Activated CD8-positive, alpha-beta memory T cell treated with anti-CD3 and anti-CD28 coated beads, Interleukin-2, amount 50 U/mL, for 24 hours (primary cell): ENCODE measurements around the gene EEF2KMT.
A peak's percentile ranks its signal among the peaks of the same experiment; 100 is the strongest.
"Not testable (repeated sequence)": the region's sequence is repeated elsewhere in the genome, so short reads cannot be mapped to it uniquely, and the experiment has no call there.

Source experiments
- DNase-seq: peaks from one replicate; pipeline ENCODE4 v3.0.0-alpha.2; 2020; ENCODE audit errors: extremely low read depth

Gene EEF2KMT

DNA sequence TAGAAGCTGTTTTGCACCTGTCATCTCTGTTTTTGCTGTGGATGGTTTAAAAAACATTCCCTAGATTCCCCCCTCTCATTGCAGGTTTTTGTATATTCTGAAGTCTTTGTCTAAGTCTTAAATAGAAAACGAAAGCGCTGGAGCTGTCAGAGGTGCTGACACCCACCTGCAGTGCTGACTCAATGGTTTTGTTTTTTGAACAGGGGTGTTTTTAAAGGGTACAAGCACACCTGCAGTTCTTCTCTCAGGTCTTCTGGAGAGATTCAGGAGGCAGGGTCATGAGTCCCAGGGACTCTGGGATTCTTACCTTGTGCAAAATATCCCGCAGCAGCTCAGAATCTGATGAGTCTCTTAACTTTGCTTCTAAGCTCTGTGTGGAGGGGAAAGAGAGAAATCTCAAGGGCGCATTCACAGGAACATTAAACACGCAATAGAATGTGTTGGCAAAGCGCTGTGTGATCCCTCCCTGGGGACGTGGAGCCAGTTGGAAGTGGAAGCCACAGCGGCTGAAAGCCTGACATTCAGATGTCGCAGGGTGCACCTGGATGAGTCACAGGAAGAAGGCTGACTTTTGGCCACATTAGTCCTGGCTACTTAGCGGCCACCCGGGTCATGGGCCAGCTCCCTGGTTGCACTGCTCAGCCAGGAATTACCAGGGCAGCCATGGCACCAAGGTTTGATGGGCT lies 2.3 kb downstream of the EEF2KMT start:
- DNase-seq, result not testable (repeated sequence)

DNA sequence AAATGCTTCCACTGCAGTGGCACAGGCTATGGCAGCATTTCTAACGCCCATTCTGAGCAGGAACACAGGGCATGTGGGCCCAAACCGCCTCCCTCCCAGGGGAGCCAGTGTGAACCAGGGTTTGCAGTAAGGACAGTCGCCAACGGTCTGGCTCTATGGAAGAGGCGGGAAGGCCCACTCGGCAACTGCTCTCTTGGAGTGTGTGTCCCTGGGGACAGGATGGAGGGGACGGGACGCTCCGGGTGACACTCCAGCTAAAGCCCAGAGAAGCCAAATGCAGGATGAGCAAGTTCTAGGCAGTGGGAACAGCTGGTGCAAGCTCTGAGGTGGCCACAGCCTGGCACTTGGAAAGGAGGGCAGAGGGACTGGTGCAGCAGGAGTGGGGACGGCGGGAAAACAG lies 3.8 kb downstream of the EEF2KMT start:
- not testable (repeated sequence) for DNase-seq

DNA sequence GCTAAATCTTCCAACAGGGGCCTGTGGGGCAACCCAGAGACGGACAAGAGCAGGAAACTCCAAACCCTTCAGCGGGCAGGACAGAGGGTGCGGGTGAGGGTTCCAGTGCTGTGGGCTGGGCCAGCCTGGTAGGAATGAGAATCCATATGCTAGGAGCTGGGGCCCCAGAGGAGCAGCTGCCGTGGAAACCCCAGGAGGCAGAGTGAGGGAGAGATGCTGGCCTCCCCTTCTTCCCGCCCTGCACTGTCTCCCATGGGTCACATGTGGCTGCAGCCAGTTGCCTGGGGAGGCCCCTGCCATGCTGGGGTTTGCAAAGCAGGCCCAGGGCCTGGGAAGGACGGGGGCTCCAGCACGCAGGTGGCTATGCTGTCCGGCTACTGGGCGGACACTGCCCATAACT lies 4.5 kb downstream of the EEF2KMT start:
- not testable (repeated sequence) for DNase-seq

DNA sequence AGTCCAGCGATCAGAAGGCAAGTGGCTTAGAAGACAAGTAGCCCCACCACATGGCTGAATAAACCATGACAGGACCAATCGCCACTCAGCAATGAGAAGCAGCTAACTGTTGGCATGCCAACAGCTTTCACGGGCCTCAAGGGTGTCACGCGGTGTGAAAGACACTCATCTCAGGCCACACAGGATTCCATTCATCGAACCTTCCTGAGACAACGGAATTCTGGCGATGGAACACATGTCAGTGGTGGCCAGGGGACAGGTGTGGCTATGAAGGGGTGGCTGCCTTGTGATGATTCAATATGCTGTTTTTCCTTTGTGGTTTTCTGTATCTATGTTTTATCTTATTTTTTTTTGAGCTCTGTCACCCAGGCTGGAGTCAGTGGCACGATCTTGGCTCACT lies 7.0 kb downstream of the EEF2KMT start:
- not testable (repeated sequence) for DNase-seq

DNA sequence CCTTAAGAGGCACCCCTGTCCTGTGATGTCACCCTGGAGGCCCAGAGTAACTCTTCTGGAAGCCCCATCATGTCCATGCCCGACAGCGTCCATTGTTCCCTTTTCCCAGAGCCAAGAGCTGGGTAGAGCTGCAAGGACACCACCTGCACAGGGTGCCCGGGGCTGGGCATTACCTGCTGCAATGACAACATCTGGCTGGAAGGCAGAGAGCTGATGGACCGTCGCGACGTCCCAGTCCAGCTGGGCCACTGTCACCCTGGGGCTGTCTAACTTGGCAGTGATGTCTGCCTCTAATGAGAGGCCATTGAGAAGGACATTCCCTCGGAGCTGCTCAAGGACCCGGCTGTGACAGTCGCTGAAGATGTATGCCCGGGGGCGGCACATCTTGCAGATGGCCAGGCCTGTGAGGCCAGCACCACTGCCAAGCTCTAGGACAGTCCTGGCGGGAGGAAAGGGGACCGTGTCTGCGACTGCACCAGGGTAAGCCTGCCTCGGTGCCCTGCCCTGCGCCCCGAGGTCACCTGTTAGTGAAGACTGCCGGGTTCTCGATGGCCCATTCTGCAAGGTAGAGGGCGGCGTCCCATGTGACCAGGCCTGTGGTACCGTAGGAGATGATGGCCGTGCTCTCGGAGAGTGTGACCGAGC lies 7.6 kb downstream of the EEF2KMT start:
- not testable (repeated sequence) for DNase-seq

DNA sequence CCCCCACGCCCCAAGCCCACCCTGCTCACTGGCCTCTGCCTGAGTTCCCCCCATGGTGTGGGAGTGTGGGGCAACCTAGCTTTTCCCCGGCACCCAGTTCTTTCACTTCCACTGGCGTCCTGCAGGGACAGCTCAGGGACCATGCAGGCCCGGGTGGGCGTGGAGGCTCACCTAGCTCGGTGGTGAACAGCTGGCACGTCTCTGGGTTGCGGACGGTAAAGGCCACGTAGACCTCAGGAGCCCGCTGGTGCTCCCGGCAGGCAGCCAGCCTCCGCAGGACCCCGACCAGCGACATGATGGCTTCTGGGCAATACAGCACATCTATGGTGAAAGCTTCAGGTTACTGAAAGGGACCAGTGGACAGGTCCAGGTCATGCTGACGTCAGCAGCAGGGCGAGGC lies 8.7 kb downstream of the EEF2KMT start:
- DNase-seq, result not testable (repeated sequence)

DNA sequence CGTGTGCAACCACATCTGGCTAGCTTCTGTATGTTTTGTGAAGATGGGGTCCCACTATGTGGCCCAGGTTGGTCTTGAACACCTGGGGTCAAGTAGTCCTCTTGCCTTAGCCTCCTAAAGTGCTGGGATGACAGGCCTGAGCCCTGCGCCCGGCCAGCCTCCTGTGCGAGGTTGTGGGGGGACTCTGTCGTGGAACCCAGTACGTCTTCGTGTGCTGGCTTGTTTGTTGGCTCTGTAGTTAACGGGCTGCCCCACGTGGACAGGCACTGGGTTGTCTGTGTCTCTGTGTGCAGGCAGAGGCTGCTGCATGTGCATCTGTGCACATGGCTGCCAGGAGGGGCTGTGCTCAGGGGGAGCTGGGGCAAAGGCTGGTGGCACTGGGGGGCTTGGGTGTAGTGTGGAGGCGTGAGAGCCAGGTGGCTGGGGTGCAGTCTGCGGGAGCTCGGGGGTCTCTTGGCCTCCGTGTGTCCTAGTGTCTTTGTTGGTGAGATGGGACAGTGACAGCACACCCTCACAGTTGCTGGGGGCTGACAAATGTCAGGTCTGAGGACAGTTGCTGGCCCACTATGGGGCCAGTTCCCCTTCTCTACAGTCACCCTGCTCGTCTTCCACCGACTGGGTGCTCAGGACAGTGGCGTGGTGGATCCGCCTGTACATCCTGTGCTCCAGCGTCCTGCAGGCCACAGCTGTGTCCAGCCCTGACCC lies 9.4 kb downstream of the EEF2KMT start:
- not testable (repeated sequence) for DNase-seq

DNA sequence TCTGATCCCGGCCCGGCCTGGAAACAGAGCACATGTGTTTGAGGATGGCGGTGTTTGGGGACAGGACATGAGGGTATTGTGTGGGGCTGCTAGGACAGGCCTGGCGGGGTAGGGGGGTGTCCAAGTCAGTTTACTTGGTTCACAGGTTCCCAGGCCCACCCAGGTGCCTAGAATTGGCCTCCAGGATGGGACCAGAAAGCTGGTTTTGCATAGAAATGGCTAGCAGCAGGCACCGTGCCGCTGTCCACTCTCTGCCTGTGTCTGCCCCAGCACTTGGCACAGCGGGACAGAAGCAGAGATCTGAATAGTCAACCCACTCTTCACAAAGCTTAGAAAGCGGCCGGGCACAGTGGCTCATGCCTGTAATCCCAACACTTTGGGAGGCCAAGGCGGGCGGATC lies 11.9 kb downstream of the EEF2KMT start:
- not testable (repeated sequence) for DNase-seq

DNA sequence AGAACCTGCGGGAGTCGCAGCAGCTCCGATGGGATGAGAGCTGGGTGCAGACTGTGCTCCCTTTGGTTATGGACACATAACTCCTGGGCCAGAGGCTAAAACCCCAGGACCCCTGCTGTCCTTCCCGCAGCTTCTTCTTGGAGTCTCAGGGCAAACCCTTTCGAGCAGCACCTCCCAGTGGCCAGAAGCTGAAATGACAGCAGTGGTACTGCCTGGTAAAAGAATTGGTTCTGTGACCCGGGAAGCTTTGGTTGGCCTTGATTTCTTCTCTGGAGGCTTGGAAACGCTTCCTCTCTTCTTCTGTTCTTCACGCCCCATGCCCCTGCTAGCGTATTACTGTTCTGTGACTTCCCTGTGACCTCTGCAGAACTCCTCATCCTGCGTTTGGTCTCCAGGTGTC lies 12.8 kb downstream of the EEF2KMT start:
- DNase-seq, result not testable (repeated sequence)

DNA sequence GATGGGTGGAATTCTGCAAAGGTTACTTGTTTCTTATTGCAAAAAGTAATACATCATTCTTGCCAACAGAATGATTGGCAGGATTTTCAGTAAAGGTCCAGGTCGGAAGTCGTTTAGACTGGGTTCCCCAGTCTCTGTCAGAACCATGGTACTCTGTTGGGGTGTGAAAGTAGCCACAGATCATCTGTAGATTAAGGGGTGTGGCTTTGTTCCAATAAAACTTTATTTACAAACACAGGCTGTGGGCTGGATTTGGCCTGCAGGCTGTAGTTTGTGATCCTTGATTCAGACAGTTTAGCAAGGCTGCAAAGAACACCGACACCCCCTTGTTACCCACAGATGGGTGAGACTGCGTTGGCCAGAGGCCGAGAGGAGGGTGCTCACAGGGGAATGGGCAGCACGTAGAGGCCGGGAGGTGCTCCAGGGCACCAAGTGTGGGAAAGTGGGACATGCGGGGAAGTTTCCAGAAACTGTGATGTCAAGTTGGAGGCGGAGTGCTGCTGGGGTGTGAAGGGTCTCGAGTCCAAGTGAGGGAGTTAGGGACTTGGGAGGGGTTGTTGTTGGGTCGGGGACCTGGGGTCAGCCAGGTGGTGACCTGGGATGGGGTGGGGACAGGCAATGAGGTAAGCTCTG lies 13.4 kb downstream of the EEF2KMT start:
- DNase-seq, result not testable (repeated sequence)

DNA sequence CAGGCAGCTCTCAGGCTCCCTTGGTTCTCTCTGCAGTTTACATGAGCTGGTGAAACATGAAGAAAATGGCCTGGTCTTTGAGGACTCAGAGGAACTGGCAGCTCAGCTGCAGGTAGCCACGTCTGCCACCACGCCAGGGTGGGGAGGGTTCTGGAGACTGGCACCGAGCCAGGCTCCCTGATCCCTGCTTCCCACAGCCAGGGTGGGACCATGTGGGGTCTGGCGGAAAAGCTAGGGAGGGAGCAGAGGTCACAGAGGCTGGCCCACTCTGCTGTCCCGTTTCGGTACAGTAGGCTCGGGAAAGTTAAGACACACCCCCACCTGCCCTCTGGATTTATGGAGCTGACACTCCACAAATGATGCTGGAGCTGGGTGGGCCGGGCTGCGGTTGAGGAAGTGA lies 13.9 kb downstream of the EEF2KMT start:
- not testable (repeated sequence) for DNase-seq

DNA sequence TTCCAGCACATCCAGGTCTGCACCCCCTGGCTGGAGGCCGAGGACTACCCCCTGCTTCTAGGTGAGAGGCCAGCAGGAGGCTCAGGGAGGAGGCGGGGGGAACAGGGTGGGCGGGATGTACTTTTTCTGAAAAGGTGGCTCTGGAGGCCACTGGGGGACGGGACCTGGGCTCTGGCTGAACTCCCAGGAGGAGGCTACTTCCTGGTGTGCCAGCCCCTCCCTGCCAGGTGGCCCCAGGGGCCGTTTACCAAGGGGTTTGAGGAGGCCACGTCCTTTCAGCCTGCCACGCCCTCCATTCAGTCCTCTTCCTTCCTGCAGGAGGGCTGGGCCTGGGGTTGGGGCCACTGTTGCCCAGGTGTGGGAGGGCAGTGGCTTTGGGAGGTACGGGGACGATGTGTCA lies 16.6 kb downstream of the EEF2KMT start:
- not testable (repeated sequence) for DNase-seq

DNA sequence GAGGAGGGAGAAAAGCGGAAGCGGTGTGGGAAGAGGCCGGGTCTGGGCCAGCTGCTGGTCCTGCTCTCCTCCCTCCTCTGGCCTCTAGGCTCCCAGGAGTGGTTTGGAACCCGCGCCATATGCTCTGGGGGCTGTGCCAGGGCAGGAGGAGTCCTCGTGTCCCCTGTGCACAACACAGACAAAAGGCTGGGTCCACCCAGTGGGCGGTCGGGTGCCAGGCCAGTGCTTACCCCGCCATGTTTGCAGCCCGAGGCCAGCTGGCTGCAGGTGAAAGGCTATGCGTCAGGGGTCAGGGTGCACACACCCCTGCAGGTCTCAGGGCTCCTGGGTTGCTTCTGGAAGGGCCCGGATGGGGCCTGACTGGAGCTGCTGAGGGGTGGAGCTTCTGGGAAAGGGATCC lies 17.1 kb downstream of the EEF2KMT start:
- DNase-seq, result not testable (repeated sequence)

DNA sequence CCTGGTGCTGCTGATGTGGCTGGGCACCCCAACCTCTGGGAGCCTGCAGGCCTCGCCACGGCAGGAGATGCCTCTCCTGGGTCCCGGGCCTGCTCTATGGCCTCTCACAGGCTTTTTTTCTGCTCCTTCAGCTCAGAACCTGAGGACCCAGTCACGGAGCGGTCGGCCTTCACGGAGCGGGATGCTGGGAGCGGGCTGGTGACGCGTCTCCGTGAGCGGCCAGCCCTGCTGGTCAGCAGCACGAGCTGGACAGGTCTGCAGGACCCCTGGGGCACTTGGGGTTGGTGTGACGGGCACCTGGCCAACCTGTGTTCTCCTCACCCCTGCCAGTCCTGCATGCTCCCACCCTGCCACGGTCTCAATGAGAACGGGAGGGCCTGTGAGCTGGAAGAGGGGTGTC lies 19.0 kb downstream of the EEF2KMT start:
- DNase-seq, result no peak

DNA sequence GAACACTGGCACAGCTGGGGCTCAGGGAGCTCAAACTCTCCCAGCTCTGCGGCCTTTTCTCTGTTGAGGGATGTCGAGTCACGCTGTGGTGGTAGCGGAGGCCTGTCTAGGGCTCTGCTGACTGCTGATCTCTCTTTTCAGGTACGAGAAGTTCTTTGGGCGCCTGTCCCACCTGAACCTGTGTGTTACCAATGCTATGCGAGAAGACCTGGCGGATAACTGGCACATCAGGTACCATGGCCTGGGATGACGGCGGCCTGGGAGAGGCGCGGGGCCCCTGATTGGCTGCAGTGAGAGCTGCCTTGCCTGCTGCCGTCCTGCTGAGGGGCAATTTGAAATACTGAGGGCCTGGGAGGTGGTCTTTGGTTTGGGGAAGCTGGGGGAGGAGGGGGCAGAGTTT lies 20.3 kb downstream of the EEF2KMT start:
- no peak for DNase-seq

DNA sequence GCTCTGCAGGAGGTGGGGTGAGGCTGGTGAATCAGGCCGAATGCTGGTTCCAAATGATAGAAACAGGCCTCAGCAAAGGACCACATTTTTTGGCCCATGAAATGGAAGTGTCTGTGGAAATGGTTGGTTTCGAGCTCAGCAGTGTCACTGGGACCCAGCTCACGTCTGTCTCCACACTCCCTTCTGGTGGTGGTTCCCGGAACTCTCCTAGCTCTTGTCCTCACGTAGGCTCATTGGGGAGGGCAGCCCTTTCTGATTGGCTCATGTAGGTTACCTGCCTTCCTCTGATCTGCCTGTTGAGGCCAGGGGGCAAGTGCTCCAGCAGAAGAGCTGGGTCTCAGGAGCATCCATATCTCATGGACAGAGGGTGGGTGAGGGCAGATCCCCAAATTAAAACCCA lies 22.0 kb downstream of the EEF2KMT start:
- DNase-seq, result no peak

DNA sequence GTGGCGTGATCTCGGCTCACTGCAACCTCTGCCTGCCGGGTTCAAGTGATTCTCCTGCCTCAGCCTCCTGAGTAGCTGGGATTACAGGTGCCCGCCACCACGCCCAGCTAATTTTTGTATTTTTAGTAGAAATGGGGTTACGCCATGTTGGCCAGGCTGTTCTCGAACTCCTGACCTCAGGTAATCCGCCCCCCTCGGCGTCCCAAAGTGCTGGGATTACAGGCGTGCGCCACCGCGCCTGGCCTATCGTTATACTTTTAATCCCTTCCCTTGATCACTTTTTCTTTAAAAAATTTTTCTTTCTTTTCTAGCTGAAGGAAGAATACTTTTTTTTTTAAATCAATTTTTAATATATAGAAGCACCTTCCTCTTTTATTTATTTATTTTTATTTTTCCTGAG lies 23.8 kb downstream of the EEF2KMT start:
- DNase-seq, result not testable (repeated sequence)

DNA sequence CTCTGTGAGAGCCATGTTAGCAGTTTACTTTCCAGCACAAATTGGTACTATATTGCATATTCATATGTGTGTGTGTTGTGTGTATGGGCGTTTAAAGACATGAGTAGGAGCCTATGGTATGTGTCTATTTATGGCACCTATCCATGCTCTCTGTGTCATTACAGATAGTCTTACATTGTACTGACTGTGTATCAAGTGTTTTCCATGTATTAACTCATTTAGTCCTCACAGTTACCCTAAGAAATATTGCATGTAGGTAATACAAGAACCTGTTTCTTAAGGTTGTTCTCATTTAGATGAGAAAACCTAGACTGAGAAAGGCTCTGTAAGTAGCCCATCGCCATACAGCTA lies 24.3 kb downstream of the EEF2KMT start:
- no peak for DNase-seq

DNA sequence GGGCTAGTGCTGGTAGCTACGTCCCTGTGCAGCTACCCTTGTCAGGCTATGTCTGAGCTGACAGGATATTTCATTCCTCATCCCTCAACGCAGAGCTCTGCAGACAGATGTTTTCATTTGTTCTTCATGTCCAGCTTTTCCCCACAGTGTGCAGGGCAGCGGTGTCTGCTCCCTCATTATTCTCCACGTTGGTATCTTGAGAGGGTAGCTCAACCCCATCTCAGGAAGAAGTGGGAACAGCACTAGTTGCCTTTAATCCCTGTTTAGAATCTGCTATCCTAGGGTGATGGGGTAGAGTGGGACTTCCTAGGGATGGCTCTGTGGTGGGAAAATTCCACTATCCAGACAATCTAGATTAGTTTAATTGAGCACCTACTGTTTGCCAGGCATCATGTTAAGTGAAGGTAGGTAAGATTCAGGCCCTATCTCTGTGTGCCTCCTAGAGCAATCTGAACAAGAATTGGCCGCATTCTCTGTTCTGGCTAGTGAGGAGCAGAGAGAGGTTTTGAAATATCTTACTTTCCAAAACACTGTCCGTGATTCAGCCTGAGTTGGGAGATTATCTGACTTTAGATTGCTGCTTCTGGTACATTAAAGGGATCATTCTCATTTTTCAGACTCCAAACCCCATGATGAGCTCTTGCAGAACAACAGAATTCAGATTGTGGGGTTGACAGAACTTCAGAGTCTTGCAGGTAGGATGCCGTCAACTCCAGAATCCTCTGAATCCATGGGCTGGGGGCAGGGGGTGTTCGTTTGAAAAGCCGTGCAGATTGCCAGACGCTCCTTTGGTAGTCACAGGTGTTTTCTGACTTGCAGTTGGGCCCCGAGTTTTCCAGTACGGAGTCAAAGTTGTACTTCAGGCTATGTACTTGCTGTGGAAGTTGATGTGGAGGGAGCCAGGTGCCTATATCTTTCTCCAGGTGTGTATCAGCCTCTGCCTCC lies 25.0 kb downstream of the EEF2KMT start:
- no peak for DNase-seq

DNA sequence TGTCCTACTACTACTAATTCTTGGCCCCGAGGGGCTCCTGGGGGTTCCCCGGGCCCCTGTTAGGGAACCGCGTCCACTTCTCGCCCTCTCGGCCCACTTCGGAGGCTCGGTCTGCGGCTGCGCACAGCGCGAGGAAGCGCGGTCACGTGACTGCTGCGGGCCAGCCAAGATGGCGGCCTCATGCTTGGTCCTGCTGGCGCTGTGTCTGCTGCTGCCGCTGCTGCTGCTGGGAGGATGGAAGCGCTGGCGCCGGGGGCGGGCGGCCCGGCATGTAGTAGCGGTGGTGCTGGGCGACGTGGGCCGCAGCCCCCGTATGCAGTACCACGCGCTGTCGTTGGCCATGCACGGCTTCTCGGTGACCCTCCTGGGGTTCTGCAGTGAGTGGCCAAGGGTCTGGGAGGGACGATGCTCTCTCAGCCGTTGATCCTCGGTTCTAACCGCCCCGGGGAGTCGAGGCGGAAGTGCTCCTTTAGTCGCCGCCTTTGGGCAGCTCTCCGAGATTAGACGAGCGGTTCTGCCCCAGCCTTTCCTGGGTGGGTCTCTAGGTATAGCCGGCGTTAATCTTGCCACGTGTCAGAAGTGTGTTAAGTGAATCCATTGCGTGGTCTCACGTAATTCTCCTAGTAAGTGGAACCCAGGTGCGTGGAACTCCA lies 25.8 kb downstream of the EEF2KMT start, which contains the start of gene ALG1:
TSS of gene ALG1 (plus strand) at position 163 of the 653 bp plus-strand sequence. CDS start at position 170, 7 bp downstream.
- DNase-seq, result peak; percentile 70

DNA sequence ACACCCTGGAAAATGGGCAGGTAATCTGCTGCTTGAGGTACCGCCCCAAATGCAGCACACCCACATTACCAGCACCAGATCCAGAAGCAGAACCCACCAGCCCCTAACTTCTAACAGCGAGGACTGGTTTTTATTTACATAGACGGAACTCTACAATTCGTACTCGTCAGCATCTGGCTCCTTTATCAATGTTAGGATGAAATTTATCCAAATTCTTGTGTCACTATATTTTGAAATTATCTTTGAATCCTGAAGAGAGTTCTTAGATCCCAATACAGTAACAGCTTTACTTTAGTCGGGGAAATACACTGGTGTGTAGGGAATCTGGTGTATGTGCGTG lies 26.3 kb downstream of the EEF2KMT start:
- DNase-seq, result no peak
